T-cell (primary cell): ENCODE results near the gene DST. TPM values are rescaled to one million over a fixed set of nuclear protein-coding genes. Genes with fewer than 3 reads are reported as not detected.

ENCODE experiments used
- ATAC-seq, 4 experiments: fragments of 200-7000 bp in 3 of 4; fragments of 150-1000 bp in 1 of 4; cut with Tn5 transposase; replicated peaks in 1 of 4; 1 replicate in 3 of 4; 2 replicates in 1 of 4; pipeline ENCODE4 v1.10.0; 2021; ENCODE audit warnings: moderate library complexity in 3 of 4, mild to moderate bottlenecking in 2 of 4, moderate number of reproducible peaks in 1 of 4
- CTCF ChIA-PET, 2 donors: fragments of 300-600 bp; sonication (Branson Sonifier 250); formaldehyde crosslinking; loops; one replicate each; lab custom pipeline; 2022; ENCODE audit warnings: antibody characterized with exemption in 2 of 2; lab: Charles Lee
- POLR2A ChIA-PET, 2 donors: fragments of 300-600 bp; sonication (Branson Sonifier 250); formaldehyde crosslinking; loops; one replicate each; lab custom pipeline; 2022; ENCODE audit warnings: antibody characterized with exemption in 2 of 2; lab: Charles Lee
- DNase-seq, 35 experiments: peaks; one replicate each; pipeline versions ENCODE4 v3.0.0 to v3.0.0-alpha.2; 2013 to 2023
- H3K27ac ChIP-seq: one replicate; pipeline ENCODE4 v1.5.1; 2013; ENCODE audit warnings: low read length
- H3K27me3 ChIP-seq, 2 experiments: replicated peaks in 1 of 2; 1 replicate in 1 of 2; 2 replicates in 1 of 2; pipeline versions ENCODE4 v1.6.1 to v1.7.0; 2013; ENCODE audit warnings: low read length in 1 of 2, mixed read lengths in 1 of 2; ENCODE audit not compliant: control insufficient read depth in 2 of 2, insufficient read depth in 2 of 2; ENCODE audit errors: extremely low read depth in 1 of 2
- H3K36me3 ChIP-seq, 2 donors: 1 replicate in 1 of 2; 2 replicates in 1 of 2; pipeline versions ENCODE4 v1.6.1 to v1.7.0; 2013; ENCODE audit warnings: low read length in 1 of 2; ENCODE audit not compliant: control insufficient read depth in 2 of 2, insufficient read depth in 1 of 2; ENCODE audit errors: extremely low read depth in 1 of 2
- H3K4me1 ChIP-seq, 2 experiments: 1 replicate in 1 of 2; 2 replicates in 1 of 2; pipeline versions ENCODE4 v1.6.1 to v1.7.0; 2013; ENCODE audit warnings: low read length in 2 of 2, mixed read lengths in 1 of 2; ENCODE audit not compliant: insufficient read depth in 2 of 2, control insufficient read depth in 1 of 2; ENCODE audit errors: extremely low read depth in 1 of 2
- H3K4me3 ChIP-seq, 2 donors: 1 replicate in 1 of 2; 2 replicates in 1 of 2; pipeline versions ENCODE4 v1.5.1 to v1.7.0; 2013; ENCODE audit warnings: mild to moderate bottlenecking in 2 of 2, low read length in 1 of 2, moderate library complexity in 1 of 2; ENCODE audit not compliant: control insufficient read depth in 1 of 2; ENCODE audit errors: extremely low read depth in 1 of 2
- H3K9me3 ChIP-seq: 2 replicates; pipeline ENCODE4 v1.7.0; 2013
- H3K27ac Mint-ChIP-seq, 2 donors: one replicate each; pipeline ENCODE4 v1.8.0; 2020 to 2021; ENCODE audit warnings: mild to moderate bottlenecking in 2 of 2, mixed read lengths in 2 of 2
- H3K27me3 Mint-ChIP-seq, 2 donors: one replicate each; pipeline ENCODE4 v1.8.0; 2021 to 2022; ENCODE audit warnings: mixed read lengths in 2 of 2
- H3K36me3 Mint-ChIP-seq: one replicate; pipeline ENCODE4 v1.8.0; 2021; ENCODE audit warnings: mixed read lengths
- H3K4me1 Mint-ChIP-seq, 3 donors: one replicate each; pipeline ENCODE4 v1.8.0; 2020 to 2022; ENCODE audit warnings: mixed read lengths in 3 of 3, mild to moderate bottlenecking in 1 of 3
- H3K4me3 Mint-ChIP-seq, 3 donors: one replicate each; pipeline ENCODE4 v1.8.0; 2020 to 2022; ENCODE audit warnings: mild to moderate bottlenecking in 3 of 3, mixed read lengths in 3 of 3, moderate library complexity in 3 of 3
- H3K9me3 Mint-ChIP-seq, 3 donors: one replicate each; pipeline ENCODE4 v1.8.0; 2020 to 2022; ENCODE audit warnings: mixed read lengths in 3 of 3
- WGBS: methylation state at CpG from one replicate; pipeline ENCODE4 v1.1.5; 2013; ENCODE audit warnings: missing lambda C conversion rate; ENCODE audit not compliant: insufficient coverage; 5-methylcytosine and 5-hydroxymethylcytosine counted together
- total RNA-seq, 35 experiments: library from RNA in 6 of 35; stranded (reverse) in 6 of 35; fragments of 120-200 nt in 1 of 35; gene quantifications; one replicate each; pipeline versions ENCODE4 v1.2.1 to v1.2.4 and lab custom pipeline; 2013 to 2026

DST gene
- total RNA-seq, 5 donors from 2014 or later (not counting 1 experiment from before 2014, with no cell fraction given) = 3.1 to 12.1 (median 7.4) TPM

- peaks cover 0 to 4% of the 10 kb centered on the region in 2 donors for H3K27me3 Mint-ChIP-seq
- no peaks in the 10 kb centered on the region for H3K36me3 Mint-ChIP-seq
- no peaks in the 10 kb centered on the region for H3K9me3 ChIP-seq
- ChIA-PET POLR2A (no interaction called here), CTCF (no interaction called here)
- H3K4me3 Mint-ChIP-seq = no peak overlapping the region
- no peak for ATAC-seq
- no peak for DNase-seq
- H3K4me1 Mint-ChIP-seq = no peaks in the 10 kb centered on the region
- no peak overlapping the region for H3K27ac ChIP-seq
- H3K27ac Mint-ChIP-seq = no peak overlapping the region
- no peaks in the 10 kb centered on the region for H3K9me3 Mint-ChIP-seq
- H3K27me3 ChIP-seq = no peaks in the 10 kb centered on the region
- H3K36me3 ChIP-seq = no peaks in the 10 kb centered on the region
- no peaks in the 10 kb centered on the region for H3K4me1 ChIP-seq
- H3K4me3 ChIP-seq = no peak overlapping the region
- WGBS = 40% methylated on average over 1 of the region's 1 CpG
Observed at GRCh38 chr6:56652231-56652630, 9.5 kb upstream of the DST start.

GRCh38 chr6:56650191-56650590 is 7.5 kb upstream of the DST start:
- Mint-ChIP-seq H3K9me3 (no peaks in the 10 kb centered on the region), H3K4me1 (no peaks in the 10 kb centered on the region), H3K4me3 (no peak overlapping the region), H3K27me3 (peaks cover 0 to 4% of the 10 kb centered on the region in 2 donors), H3K36me3 (no peaks in the 10 kb centered on the region), H3K27ac (no peak overlapping the region)
- H3K36me3 ChIP-seq = no peaks in the 10 kb centered on the region
- no peaks in the 10 kb centered on the region for H3K9me3 ChIP-seq
- no peaks in the 10 kb centered on the region for H3K27me3 ChIP-seq
- DNase-seq = no peak
- H3K4me3 ChIP-seq = no peak overlapping the region
- no CpG with 5 or more reads among the region's 1 CpG for WGBS
- H3K27ac ChIP-seq = no peak overlapping the region
- no peak for ATAC-seq
- ChIA-PET POLR2A (no interaction called here), CTCF (interaction anchor here (0.7 to 1.3 kb wide), 2 partner anchors 55 to 541 kb away, joined by 3 to 7 read pairs; no protein-coding TSS in a partner anchor)
- no peaks in the 10 kb centered on the region for H3K4me1 ChIP-seq

- WGBS = 93% methylated on average over 3 of the region's 3 CpGs
- Mint-ChIP-seq H3K4me3 (no peak overlapping the region), H3K36me3 (no peaks in the 10 kb centered on the region), H3K27ac (no peak overlapping the region), H3K27me3 (peaks cover 0 to 4% of the 10 kb centered on the region in 2 donors), H3K4me1 (no peaks in the 10 kb centered on the region), H3K9me3 (no peaks in the 10 kb centered on the region)
- ATAC-seq = no peak
- no peak for DNase-seq
- ChIA-PET CTCF (interaction anchor here (0.7 to 1.3 kb wide), 2 partner anchors 55 to 541 kb away, joined by 3 to 7 read pairs; no protein-coding TSS in a partner anchor), POLR2A (no interaction called here)
- Histone ChIP-seq H3K27ac (no peak overlapping the region), H3K27me3 (no peaks in the 10 kb centered on the region), H3K36me3 (no peaks in the 10 kb centered on the region), H3K9me3 (no peaks in the 10 kb centered on the region), H3K4me1 (no peaks in the 10 kb centered on the region), H3K4me3 (no peak overlapping the region)
Observed at GRCh38 chr6:56649782-56650181, 7.1 kb upstream of the DST start.

- POLR2A ChIA-PET = no interaction called here
- 40% methylated on average over 1 of the region's 1 CpG for WGBS
- Mint-ChIP-seq H3K27me3 (peaks cover 0 to 4% of the 10 kb centered on the region in 2 donors), H3K36me3 (no peaks in the 10 kb centered on the region), H3K9me3 (no peaks in the 10 kb centered on the region), H3K27ac (no peak overlapping the region), H3K4me3 (no peak overlapping the region), H3K4me1 (no peaks in the 10 kb centered on the region)
- H3K36me3 ChIP-seq = no peaks in the 10 kb centered on the region
- ATAC-seq (no peak), DNase-seq (no peak)
- CTCF ChIA-PET = interaction anchor here (0.7 to 1.3 kb wide), 2 partner anchors 54 to 542 kb away, joined by 3 to 7 read pairs; no protein-coding TSS in a partner anchor
- no peaks in the 10 kb centered on the region for H3K4me1 ChIP-seq
- no peaks in the 10 kb centered on the region for H3K9me3 ChIP-seq
- H3K4me3 ChIP-seq = no peak overlapping the region
- no peak overlapping the region for H3K27ac ChIP-seq
- H3K27me3 ChIP-seq = no peaks in the 10 kb centered on the region
Observed at GRCh38 chr6:56649053-56649769, 6.5 kb upstream of the DST start.

- H3K27me3 Mint-ChIP-seq = peaks cover 0 to 4% of the 10 kb centered on the region in 2 donors
- no peaks in the 10 kb centered on the region for H3K36me3 Mint-ChIP-seq
- H3K9me3 ChIP-seq = no peaks in the 10 kb centered on the region
- no peaks in the 10 kb centered on the region for H3K4me1 ChIP-seq
- WGBS = 44% methylated on average over 2 of the region's 12 CpGs
- H3K4me3 ChIP-seq = no peak overlapping the region
- ChIA-PET POLR2A (no interaction called here), CTCF (interaction anchor here in 1 of 2 donors (0.7 kb wide), 1 partner anchor 667 kb away, joined by 3 read pairs; no protein-coding TSS in a partner anchor)
- no peak overlapping the region for H3K4me3 Mint-ChIP-seq
- ATAC-seq (no peak), DNase-seq (no peak)
- H3K9me3 Mint-ChIP-seq = no peaks in the 10 kb centered on the region
- H3K27me3 ChIP-seq = no peaks in the 10 kb centered on the region
- no peaks in the 10 kb centered on the region for H3K4me1 Mint-ChIP-seq
- no peak overlapping the region for H3K27ac Mint-ChIP-seq
- H3K36me3 ChIP-seq = no peaks in the 10 kb centered on the region
- no peak overlapping the region for H3K27ac ChIP-seq
Observed at GRCh38 chr6:56647172-56647762, 4.6 kb upstream of the DST start.

DNA sequence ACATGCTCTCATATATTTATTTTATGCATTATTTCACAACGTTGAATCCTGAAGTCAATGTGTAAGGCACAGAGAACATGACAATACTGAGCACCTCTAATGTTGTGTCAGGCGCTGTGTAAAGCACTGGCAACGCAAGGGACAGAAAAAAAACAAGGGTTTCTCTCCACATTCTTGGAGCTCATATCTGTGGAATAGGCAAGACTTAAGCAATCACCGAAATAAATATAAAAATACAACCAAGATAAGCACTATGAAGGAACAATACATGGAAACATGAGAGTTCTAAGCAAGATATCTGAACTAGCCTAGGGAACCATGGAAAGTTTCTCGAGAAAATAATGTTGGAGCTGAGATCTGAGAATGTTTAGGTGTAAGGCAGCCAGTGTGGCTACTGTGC is 1.7 kb upstream of the DST start:
- Mint-ChIP-seq H3K27ac (no peak overlapping the region), H3K36me3 (no peaks in the 10 kb centered on the region), H3K4me3 (no peak overlapping the region), H3K4me1 (no peaks in the 10 kb centered on the region), H3K27me3 (peaks cover 0 to 1% of the 10 kb centered on the region in 2 donors), H3K9me3 (no peaks in the 10 kb centered on the region)
- whole genome bisulfite sequencing = 33% methylated on average over 1 of the region's 5 CpGs
- no peaks in the 10 kb centered on the region for H3K9me3 ChIP-seq
- CTCF ChIA-PET = no interaction called here
- H3K4me3 ChIP-seq = no peak overlapping the region
- POLR2A ChIA-PET = no interaction called here
- ATAC-seq (no peak), DNase-seq (no peak)
- H3K27me3 ChIP-seq = no peaks in the 10 kb centered on the region
- H3K27ac ChIP-seq = no peak overlapping the region
- no peaks in the 10 kb centered on the region for H3K36me3 ChIP-seq
- no peaks in the 10 kb centered on the region for H3K4me1 ChIP-seq
